Neural cell (in vitro differentiated cells): ENCODE data around the gene SEPHS1. TPM values are rescaled to one million over a fixed set of nuclear protein-coding genes. Genes with fewer than 3 reads are reported as not detected.

Experiments used
- H2AFZ ChIP-seq: fragments of 200-600, 300-800 bp; sonication (generic), shearing (Covaris generic); 2 replicates; pipeline ENCODE4 v1.6.0; 2014; ENCODE audit warnings: low read depth, mild to moderate bottlenecking, antibody characterized with exemption, low read length, moderate library complexity
- H3F3A ChIP-seq: fragments of 200-600 bp; shearing (Covaris generic); 2 replicates; pipeline ENCODE4 v1.6.1; 2016; ENCODE audit warnings: mild to moderate bottlenecking, moderate library complexity, mixed read lengths, antibody characterized with exemption, low read length; ENCODE audit not compliant: insufficient read depth, poor library complexity, severe bottlenecking
- H3K27ac ChIP-seq: fragments of 200-600, 300-800 bp; sonication (generic), shearing (Covaris generic); 2 replicates; pipeline ENCODE4 v1.5.1; 2014; ENCODE audit warnings: mild to moderate bottlenecking, low read length, moderate library complexity
- H3K27me3 ChIP-seq: fragments of 300-800, 200-600 bp; sonication (generic), shearing (Covaris generic); 2 replicates; pipeline ENCODE4 v1.6.0; 2014; ENCODE audit warnings: mild to moderate bottlenecking, low read depth, low read length, moderate library complexity; ENCODE audit not compliant: insufficient read depth
- H3K36me3 ChIP-seq: fragments of 300-800, 200-600 bp; sonication (generic), shearing (Covaris generic); 2 replicates; pipeline ENCODE4 v1.5.1; 2014; ENCODE audit warnings: mild to moderate bottlenecking, antibody characterized with exemption, low read length, moderate library complexity; ENCODE audit not compliant: insufficient read depth
- H3K4me2 ChIP-seq: fragments of 300-800, 200-600 bp; sonication (generic), shearing (Covaris generic); 2 replicates; pipeline ENCODE4 v1.6.0; 2014; ENCODE audit warnings: mild to moderate bottlenecking, low read length
- H3K4me3 ChIP-seq: fragments of 300-800, 200-600 bp; sonication (generic), shearing (Covaris generic); 2 replicates; pipeline ENCODE4 v1.5.1; 2014; ENCODE audit warnings: mild to moderate bottlenecking, low read length, moderate library complexity
- H3K79me2 ChIP-seq: fragments of 200-600 bp; shearing (Covaris generic); replicated peaks from 2 replicates; pipeline ENCODE4 v1.6.0; 2014; ENCODE audit warnings: mild to moderate bottlenecking, low read length, moderate library complexity; ENCODE audit not compliant: insufficient read depth
- H3K9ac ChIP-seq: fragments of 300-800, 200-600 bp; sonication (generic), shearing (Covaris generic); 2 replicates; pipeline ENCODE4 v1.6.1; 2016; ENCODE audit warnings: mild to moderate bottlenecking, low read length, mixed read lengths
- H3K9me2 ChIP-seq: fragments of 200-600 bp; shearing (Covaris generic); 2 replicates; pipeline ENCODE4 v1.6.1; 2016; ENCODE audit warnings: mild to moderate bottlenecking, low read length, mixed read lengths; ENCODE audit not compliant: insufficient read depth
- H3K9me3 ChIP-seq: fragments of 200-600, 300-800 bp; sonication (generic), shearing (Covaris generic); 2 replicates; pipeline ENCODE4 v1.6.1; 2016; ENCODE audit warnings: mild to moderate bottlenecking, mixed run types, low read length, moderate library complexity, mixed read lengths
- H4K20me1 ChIP-seq: fragments of 200-600 bp; shearing (Covaris generic); 2 replicates; pipeline ENCODE4 v1.6.1; 2016; ENCODE audit warnings: mild to moderate bottlenecking, mixed run types; ENCODE audit not compliant: insufficient read depth
- CTCF ChIP-seq: fragments of 450-650 bp; IDR thresholded peaks from 2 replicates; pipeline ENCODE4 v1.5.1; 2014; ENCODE audit warnings: antibody characterized with exemption, mild to moderate bottlenecking, moderate library complexity; ENCODE audit not compliant: poor library complexity, severe bottlenecking
- EP300 ChIP-seq: fragments of 450-650 bp; conservative IDR thresholded peaks from 2 replicates; pipeline ENCODE4 v1.6.1; 2014; ENCODE audit warnings: antibody characterized with exemption, mild to moderate bottlenecking, moderate library complexity; ENCODE audit not compliant: poor library complexity, severe bottlenecking
- EZH2 ChIP-seq: fragments of 200-600, 300-800 bp; shearing (Covaris generic), sonication (generic); IDR thresholded peaks from 2 replicates; pipeline ENCODE4 v1.6.1; 2014; ENCODE audit warnings: antibody characterized with exemption, low read length, borderline replicate concordance, mild to moderate bottlenecking; ENCODE audit not compliant: insufficient read depth, poor library complexity, severe bottlenecking
- MXI1 ChIP-seq: fragments of 450-650 bp; conservative IDR thresholded peaks from 2 replicates; pipeline ENCODE4 v1.6.1; 2014; ENCODE audit warnings: antibody characterized with exemption, mild to moderate bottlenecking; ENCODE audit not compliant: poor library complexity, severe bottlenecking
- POLR2AphosphoS5 ChIP-seq: IDR thresholded peaks from 2 replicates; pipeline ENCODE4 v1.6.1; 2012
- RAD21 ChIP-seq: fragments of 450-650 bp; conservative IDR thresholded peaks from 2 replicates; pipeline ENCODE4 v1.6.1; 2014; ENCODE audit warnings: antibody characterized with exemption, mild to moderate bottlenecking, moderate library complexity
- REST ChIP-seq: IDR thresholded peaks from 2 replicates; pipeline ENCODE4 v1.6.1; 2012; ENCODE audit warnings: borderline replicate concordance
- SMC3 ChIP-seq: fragments of 450-650 bp; conservative IDR thresholded peaks from 2 replicates; pipeline ENCODE4 v1.6.1; 2014; ENCODE audit warnings: antibody characterized with exemption, mild to moderate bottlenecking, moderate library complexity; ENCODE audit not compliant: poor library complexity
- TAF1 ChIP-seq: IDR thresholded peaks from 2 replicates; pipeline ENCODE4 v1.6.1; 2012; ENCODE audit warnings: low read depth
- polyA plus RNA-seq: library from polyadenylated mRNA; depleted of rRNA; stranded (reverse); fragments of >200 nt; gene quantifications from 2 replicates; pipeline ENCODE4 v1.2.3, GENCODE V29; 2014

The SEPHS1 gene
- polyA plus RNA-seq, 1 donor from 2014 or later: 61.0 TPM

DNA sequence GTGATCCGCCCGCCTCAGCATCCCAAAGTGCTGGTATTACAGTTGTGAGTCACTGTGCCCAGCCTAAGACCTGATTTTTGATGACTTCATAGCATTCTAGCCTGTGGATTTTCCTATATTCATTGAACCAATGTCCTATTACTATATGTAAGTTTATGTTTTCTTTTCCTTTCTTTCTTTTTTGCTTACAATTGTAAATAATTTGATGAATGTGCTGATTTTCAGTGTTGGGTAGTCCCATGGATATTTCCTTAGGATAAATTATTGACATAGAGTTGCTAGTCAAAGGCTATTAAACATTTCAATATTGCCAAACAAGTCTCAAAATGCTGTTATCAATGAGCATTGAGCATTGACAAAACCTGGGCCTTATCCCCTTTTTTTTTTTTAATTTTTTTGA, 38.3 kb downstream of the SEPHS1 start:
- H3K27ac ChIP-seq: no peak overlapping the region
- H3K36me3 ChIP-seq: no peaks in the 10 kb centered on the region
- H3K9ac ChIP-seq: no peak overlapping the region
- no peaks in the 10 kb centered on the region for H3K27me3 ChIP-seq
- TF ChIP-seq CTCF (no peak), POLR2AphosphoS5 (no peak), EP300 (no peak)
- H3K4me2 ChIP-seq: no peak overlapping the region
- no peak overlapping the region for H2AFZ ChIP-seq
- H3K79me2 ChIP-seq: no peaks in the 10 kb centered on the region
- H3K9me3 ChIP-seq: no peaks in the 10 kb centered on the region
- H4K20me1 ChIP-seq: no peaks in the 10 kb centered on the region
- H3F3A ChIP-seq: no peaks in the 10 kb centered on the region
- H3K4me3 ChIP-seq: no peak overlapping the region
- H3K9me2 ChIP-seq: no peaks in the 10 kb centered on the region

DNA sequence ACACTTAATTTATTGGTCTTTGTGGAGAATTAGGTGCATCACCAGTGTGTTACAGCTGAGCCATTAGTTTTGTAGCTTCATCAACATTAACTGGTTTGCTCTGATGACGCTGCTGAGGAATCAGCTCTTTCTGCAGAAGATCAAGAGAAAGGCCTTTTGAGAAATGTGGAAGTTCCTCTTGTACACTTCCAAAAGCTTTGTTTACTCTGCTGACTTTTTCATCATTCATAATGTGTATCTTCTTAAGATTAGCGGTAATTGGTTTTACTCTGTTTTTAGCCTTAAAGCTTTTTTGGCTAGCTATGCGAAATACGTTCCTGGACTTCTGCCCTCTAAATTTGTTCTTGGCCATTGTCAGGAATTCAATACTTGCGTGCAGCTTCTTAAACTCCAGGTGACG, 40.0 kb downstream of the SEPHS1 start:
- TF ChIP-seq SMC3: no peak
- no peak for TF ChIP-seq EP300
- no peak for TF ChIP-seq RAD21
- no peak for TF ChIP-seq TAF1
- no peak for TF ChIP-seq POLR2AphosphoS5
- no peak for TF ChIP-seq MXI1
- TF ChIP-seq REST: no peak
- TF ChIP-seq EZH2: no peak
- no peak for TF ChIP-seq CTCF
- Histone ChIP-seq H3K4me3 (no peak overlapping the region), H3K27ac (no peak overlapping the region), H3K9ac (no peak overlapping the region), H3F3A (no peaks in the 10 kb centered on the region), H3K27me3 (no peaks in the 10 kb centered on the region), H3K4me2 (no peak overlapping the region), H3K9me3 (no peaks in the 10 kb centered on the region), H3K9me2 (no peaks in the 10 kb centered on the region), H3K79me2 (no peaks in the 10 kb centered on the region), H3K36me3 (no peaks in the 10 kb centered on the region), H4K20me1 (no peaks in the 10 kb centered on the region), H2AFZ (no peak overlapping the region)
